GM12874 (cell line): Measurements from ENCODE around the gene ARRDC3.

Source experiments
- CTCF ChIP-seq: IDR thresholded peaks from 2 replicates; pipeline ENCODE4 v1.5.1; 2011; ENCODE audit warnings: low read depth, mild to moderate bottlenecking, control low read depth, low read length, moderate library complexity; ENCODE audit not compliant: insufficient read depth

The ARRDC3 gene

DNA sequence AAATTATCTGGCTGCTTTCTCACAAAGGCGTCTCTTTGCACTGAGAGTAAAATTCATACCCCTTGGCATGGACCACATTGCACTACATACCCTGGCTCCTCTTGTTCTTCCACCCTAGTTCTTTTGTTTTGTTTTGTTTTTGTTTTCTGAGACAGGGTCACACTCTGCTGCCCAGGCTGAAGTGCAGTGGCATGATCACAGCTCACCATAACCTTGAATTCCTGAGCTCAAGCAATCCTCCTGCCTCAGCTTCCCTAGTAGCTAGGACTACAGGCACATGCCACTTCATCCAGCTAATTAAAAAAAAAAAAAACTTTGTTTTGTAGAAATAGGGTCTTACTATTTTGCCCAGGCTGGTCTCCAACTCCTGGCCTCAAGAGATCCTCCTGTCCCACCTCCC is 51.4 kb downstream of the ARRDC3 start:
- TF ChIP-seq CTCF = no peak

DNA sequence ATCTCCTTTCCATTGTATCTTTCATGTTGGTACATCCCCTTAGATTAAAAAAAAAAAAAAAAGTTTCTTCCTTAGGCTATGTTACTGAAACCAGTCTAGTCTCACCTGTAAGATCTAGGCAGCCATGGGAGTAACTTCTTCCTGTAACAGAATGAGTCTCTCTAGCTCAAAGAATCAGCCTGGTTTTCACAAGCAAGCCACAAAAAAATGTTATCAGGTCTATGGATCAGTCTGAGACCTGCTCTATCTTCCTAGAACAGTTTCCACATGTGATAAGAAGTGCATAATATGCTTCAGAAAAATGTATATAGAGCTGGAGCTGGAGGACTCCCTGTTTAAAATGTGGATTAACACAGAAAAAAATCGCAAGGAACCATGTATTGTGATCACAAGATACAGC is 53.8 kb downstream of the ARRDC3 start:
- TF ChIP-seq CTCF = no peak

GRCh38 chr5:91328743-91329142 is 54.4 kb downstream of the ARRDC3 start:
- no peak for TF ChIP-seq CTCF

GRCh38 chr5:91319667-91320066 is 63.5 kb downstream of the ARRDC3 start:
- TF ChIP-seq CTCF = no peak

DNA sequence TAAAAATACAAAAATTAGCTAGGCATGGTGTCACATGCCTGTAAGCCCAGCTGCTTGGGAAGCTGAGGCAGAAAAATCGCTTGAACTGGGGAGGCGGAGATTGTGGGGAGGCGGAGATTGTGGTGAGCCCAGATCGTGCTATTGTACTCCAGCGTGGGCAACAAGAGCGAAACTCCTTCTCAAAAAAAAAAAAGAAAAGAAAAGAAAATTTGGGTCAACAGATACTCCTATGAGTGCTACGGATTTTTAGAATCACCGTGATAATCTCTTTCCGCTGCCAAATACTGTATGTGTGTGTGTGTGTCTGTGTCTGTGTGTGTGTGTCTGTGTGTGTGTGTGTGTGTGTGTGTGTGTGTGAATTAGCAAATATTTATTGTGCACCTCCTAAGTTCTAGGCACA is 64.4 kb downstream of the ARRDC3 start:
- TF ChIP-seq CTCF = no peak
